Body of pancreas (tissue), 4 donors: Measurements from ENCODE around the gene SMIM36.

ENCODE experiments used
- CTCF ChIP-seq, 7 experiments: fragments of 450-650 bp in 4 of 7; fragments of 200-600 bp in 3 of 7; sonication (generic) in 3 of 7; IDR thresholded peaks; one replicate each; pipeline ENCODE4 v1.5.1; 2016 to 2019; ENCODE audit warnings: antibody characterized with exemption in 7 of 7
- POLR2A ChIP-seq, 3 donors: fragments of 450-650 bp; IDR thresholded peaks; one replicate each; pipeline ENCODE4 v1.6.1; 2016; ENCODE audit warnings: antibody characterized with exemption in 3 of 3, mild to moderate bottlenecking in 2 of 3

DNA sequence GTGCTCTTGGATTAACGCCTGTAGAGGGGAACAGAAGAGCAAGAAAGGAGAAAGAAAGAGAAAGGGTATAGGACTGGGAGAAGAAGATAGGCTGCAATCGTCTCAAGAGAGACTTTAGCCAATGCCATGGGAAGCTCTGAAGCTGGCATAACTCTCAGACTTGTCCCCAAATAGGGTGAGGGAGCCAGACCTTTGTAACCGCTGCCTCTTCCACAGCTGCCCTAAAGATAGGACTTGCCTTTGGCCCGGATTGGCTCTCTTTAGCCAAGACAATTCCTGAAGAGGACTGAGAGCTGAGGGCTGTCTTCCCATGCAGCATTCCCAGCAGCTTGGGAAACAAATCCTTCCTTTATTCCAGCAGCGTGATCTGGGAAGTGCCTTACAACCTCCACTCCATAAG lies 68.8 kb downstream of the SMIM36 start:
- TF ChIP-seq CTCF (IDR thresholded peaks at IDR 0.05), result no peak
- TF ChIP-seq POLR2A (IDR thresholded peaks at IDR 0.05), result no peak
